CD4-positive, alpha-beta T cell treated with Interleukin-4 for 1 hour (primary cell): ENCODE data around the gene NLRC5.

ENCODE experiments used
- DNase-seq, 2 donors: peaks; one replicate each; pipeline ENCODE4 v3.0.0-alpha.2; 2020 to 2022

NLRC5 gene

GRCh38 chr16:57133031-57133430 lies 143.7 kb downstream of the NLRC5 start:
- DNase-seq, result no peak
